Loucy (cell line): Measurements from ENCODE around the gene HNRNPU.
A peak's percentile ranks its signal among the peaks of the same experiment; 100 is the strongest.

Source experiments
- H2AFZ ChIP-seq: fragments of 200-600 bp; sonication (generic); 2 replicates; pipeline ENCODE4 v1.6.0; 2016; ENCODE audit warnings: antibody characterized with exemption, mild to moderate bottlenecking, low read length, moderate library complexity
- H3F3A ChIP-seq: fragments of 200-600 bp; 2 replicates; pipeline ENCODE4 v1.6.0; 2016; ENCODE audit warnings: antibody characterized with exemption, low read depth, mild to moderate bottlenecking
- H3K27me3 ChIP-seq: fragments of 200-600 bp; sonication (generic); 2 replicates; pipeline ENCODE4 v1.6.1; 2014; ENCODE audit warnings: low read length, mild to moderate bottlenecking; ENCODE audit not compliant: insufficient read depth, poor library complexity, severe bottlenecking
- H3K36me3 ChIP-seq: fragments of 200-600 bp; sonication (generic); 2 replicates; pipeline ENCODE4 v1.6.1; 2016; ENCODE audit warnings: low read length; ENCODE audit not compliant: insufficient read depth
- H3K4me1 ChIP-seq: fragments of 200-600 bp; sonication (generic); 2 replicates; pipeline ENCODE4 v1.5.1; 2014; ENCODE audit warnings: low read length, mild to moderate bottlenecking; ENCODE audit not compliant: insufficient read depth, poor library complexity, severe bottlenecking
- H3K4me2 ChIP-seq: fragments of 200-600 bp; sonication (generic); 2 replicates; pipeline ENCODE4 v1.6.0; 2014; ENCODE audit warnings: antibody characterized with exemption, low read length, low read depth, mild to moderate bottlenecking; ENCODE audit not compliant: poor library complexity, severe bottlenecking
- H3K4me3 ChIP-seq: fragments of 200-600 bp; sonication (generic); 2 replicates; pipeline ENCODE4 v1.5.1; 2014; ENCODE audit warnings: low read length, mild to moderate bottlenecking, mixed read lengths; ENCODE audit not compliant: poor library complexity, severe bottlenecking
- H3K79me2 ChIP-seq: fragments of 200-600 bp; sonication (generic); 2 replicates; pipeline ENCODE4 v1.6.1; 2014; ENCODE audit warnings: low read length; ENCODE audit not compliant: insufficient read depth
- H3K9ac ChIP-seq: fragments of 200-600 bp; sonication (generic); 2 replicates; pipeline ENCODE4 v1.6.0; 2014; ENCODE audit warnings: mild to moderate bottlenecking, low read depth, low read length, moderate library complexity; ENCODE audit not compliant: poor library complexity, severe bottlenecking
- H3K9me2 ChIP-seq: fragments of 200-600 bp; sonication (generic); replicated peaks from 2 replicates; pipeline ENCODE4 v1.6.1; 2016; ENCODE audit warnings: low read depth, low read length, mixed read lengths
- H3K9me3 ChIP-seq: fragments of 200-600 bp; sonication (generic); 2 replicates; pipeline ENCODE4 v1.6.1; 2014; ENCODE audit warnings: mild to moderate bottlenecking, antibody characterized with exemption, low read length, low read depth; ENCODE audit not compliant: insufficient read depth
- H4K20me1 ChIP-seq: fragments of 200-600 bp; sonication (generic); 2 replicates; pipeline ENCODE4 v1.6.0; 2014; ENCODE audit warnings: antibody characterized with exemption, low read length, mild to moderate bottlenecking; ENCODE audit not compliant: insufficient read depth, poor library complexity, severe bottlenecking
- EZH2phosphoT487 ChIP-seq: fragments of 200-600 bp; IDR thresholded peaks from 2 replicates; pipeline ENCODE4 v1.6.1; 2018; ENCODE audit warnings: antibody characterized with exemption, mild to moderate bottlenecking, moderate library complexity, borderline replicate concordance
- TF ChIP-seq, protein P1 (sequence below): fragments of 200-600 bp; sonication (generic); conservative IDR thresholded peaks from 2 replicates; pipeline ENCODE4 v1.5.1; 2014; ENCODE audit warnings: mild to moderate bottlenecking, antibody characterized with exemption, low read length

The HNRNPU gene

DNA sequence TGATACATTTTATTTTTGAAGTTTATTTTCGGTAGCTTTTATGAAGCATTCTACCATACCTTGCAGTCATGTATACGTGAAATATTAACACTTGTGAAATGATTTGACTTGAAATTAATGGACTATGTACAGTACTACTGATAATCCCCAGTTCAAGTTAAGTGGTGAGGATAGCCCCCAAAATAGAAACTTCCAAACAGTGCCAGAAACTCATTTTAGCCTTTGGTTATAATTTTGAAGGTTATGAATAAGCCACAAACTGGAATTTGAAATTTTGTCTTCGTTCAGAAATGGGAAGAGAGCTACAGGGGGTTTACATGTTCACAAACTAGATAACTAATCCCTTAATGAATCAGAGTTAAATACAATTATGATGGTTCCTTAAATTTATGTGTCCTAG lies 1.5 kb upstream of the HNRNPU start:
- Histone ChIP-seq H3K4me1 (peaks cover 19% of the 10 kb centered on the region), H3K9ac (peak overlapping the region; percentile 99), H3K27me3 (peaks cover 10% of the 10 kb centered on the region), H3K9me3 (no peaks in the 10 kb centered on the region), H3F3A (peaks cover 3% of the 10 kb centered on the region; the same call in 1 of the 2 replicates), H3K9me2 (no peaks in the 10 kb centered on the region), H3K4me3 (peak overlapping the region; percentile 97), H4K20me1 (peaks cover 27% of the 10 kb centered on the region), H3K79me2 (peaks cover 44% of the 10 kb centered on the region), H3K4me2 (peak overlapping the region; percentile 84), H3K36me3 (peaks cover 14% of the 10 kb centered on the region), H2AFZ (no peak overlapping the region)
- no peak for TF ChIP-seq EZH2phosphoT487
- TF ChIP-seq, protein P1, sequence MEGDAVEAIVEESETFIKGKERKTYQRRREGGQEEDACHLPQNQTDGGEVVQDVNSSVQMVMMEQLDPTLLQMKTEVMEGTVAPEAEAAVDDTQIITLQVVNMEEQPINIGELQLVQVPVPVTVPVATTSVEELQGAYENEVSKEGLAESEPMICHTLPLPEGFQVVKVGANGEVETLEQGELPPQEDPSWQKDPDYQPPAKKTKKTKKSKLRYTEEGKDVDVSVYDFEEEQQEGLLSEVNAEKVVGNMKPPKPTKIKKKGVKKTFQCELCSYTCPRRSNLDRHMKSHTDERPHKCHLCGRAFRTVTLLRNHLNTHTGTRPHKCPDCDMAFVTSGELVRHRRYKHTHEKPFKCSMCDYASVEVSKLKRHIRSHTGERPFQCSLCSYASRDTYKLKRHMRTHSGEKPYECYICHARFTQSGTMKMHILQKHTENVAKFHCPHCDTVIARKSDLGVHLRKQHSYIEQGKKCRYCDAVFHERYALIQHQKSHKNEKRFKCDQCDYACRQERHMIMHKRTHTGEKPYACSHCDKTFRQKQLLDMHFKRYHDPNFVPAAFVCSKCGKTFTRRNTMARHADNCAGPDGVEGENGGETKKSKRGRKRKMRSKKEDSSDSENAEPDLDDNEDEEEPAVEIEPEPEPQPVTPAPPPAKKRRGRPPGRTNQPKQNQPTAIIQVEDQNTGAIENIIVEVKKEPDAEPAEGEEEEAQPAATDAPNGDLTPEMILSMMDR: no peak

DNA sequence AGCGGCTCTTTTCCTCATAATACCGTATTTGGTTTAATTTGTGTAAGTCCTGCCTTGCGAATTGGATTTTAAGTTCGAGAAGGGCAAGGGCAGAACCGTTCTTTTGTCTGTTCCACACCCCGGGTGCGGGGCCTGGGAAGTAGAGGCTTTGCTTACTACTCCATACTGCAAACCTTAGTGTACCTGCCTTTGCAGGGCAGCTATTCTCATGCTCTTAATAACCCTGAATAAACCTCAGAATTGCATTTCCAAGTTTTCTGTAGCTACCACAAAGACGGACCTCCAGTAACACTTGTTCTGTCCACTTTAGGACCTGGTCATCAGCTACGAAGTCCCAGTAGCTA lies 657 bp upstream of the HNRNPU start:
- Histone ChIP-seq H3F3A (peaks cover 3% of the 10 kb centered on the region; the same call in 1 of the 2 replicates), H2AFZ (peak overlapping the region; percentile 60), H3K36me3 (peaks cover 22% of the 10 kb centered on the region), H3K27me3 (peaks cover 10% of the 10 kb centered on the region), H3K9me3 (no peaks in the 10 kb centered on the region), H3K4me3 (peak overlapping the region; percentile 97), H3K4me1 (peaks cover 27% of the 10 kb centered on the region), H3K9ac (peak overlapping the region; percentile 99), H3K4me2 (peak overlapping the region; percentile 84), H3K79me2 (peaks cover 52% of the 10 kb centered on the region), H3K9me2 (no peaks in the 10 kb centered on the region), H4K20me1 (peaks cover 35% of the 10 kb centered on the region)
- no peak for TF ChIP-seq EZH2phosphoT487
- TF ChIP-seq, protein P1: no peak

DNA sequence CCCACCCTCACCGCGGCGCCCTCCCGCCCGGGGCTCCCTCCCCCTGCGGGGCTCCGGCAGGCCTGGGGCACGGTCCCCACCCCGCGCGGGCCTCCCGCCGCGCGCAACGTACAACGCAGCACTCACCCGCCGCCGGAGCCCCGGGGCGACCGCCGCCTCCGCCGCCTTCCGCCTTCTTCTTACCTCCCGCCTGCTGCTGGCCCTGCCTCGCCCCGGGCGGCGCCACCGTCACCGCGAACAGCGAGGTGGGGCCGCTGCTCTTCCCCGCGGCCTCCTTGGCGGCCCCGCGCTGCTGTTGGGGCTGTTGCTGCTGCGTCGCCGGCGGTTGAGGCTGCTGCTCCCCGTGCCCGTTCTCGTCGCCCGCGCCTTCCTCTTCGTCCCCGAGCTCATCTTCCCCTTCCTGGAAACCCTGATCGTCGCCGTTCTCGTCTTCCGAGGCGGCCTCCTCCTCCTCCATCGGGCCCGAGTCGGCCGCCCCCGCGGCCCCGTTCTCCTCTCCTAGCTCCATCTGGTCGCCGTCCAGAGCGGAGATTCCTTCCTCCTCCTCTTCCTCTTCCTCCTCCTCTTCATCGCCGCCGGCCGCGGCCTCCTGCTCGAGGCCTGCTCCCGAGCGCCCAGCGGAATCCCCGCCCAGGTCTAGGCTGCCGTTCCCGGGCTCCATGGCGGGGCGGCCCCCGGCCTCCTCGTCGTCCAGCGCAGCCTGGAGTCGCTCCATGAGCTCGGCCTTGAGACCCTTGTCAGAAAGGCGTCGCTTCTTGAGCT lies 671 bp downstream of the HNRNPU start:
- Histone ChIP-seq H3K79me2 (peaks cover 65% of the 10 kb centered on the region), H3K9me3 (no peaks in the 10 kb centered on the region), H3K36me3 (peaks cover 36% of the 10 kb centered on the region), H2AFZ (no peak overlapping the region), H3K9ac (peak overlapping the region; percentile 99), H3K4me2 (peak overlapping the region; percentile 23), H4K20me1 (peaks cover 49% of the 10 kb centered on the region), H3F3A (peaks cover 3% of the 10 kb centered on the region; the same call in 1 of the 2 replicates), H3K4me1 (peaks cover 40% of the 10 kb centered on the region), H3K27me3 (peaks cover 10% of the 10 kb centered on the region), H3K9me2 (no peaks in the 10 kb centered on the region), H3K4me3 (peak overlapping the region; percentile 97)
- TF ChIP-seq EZH2phosphoT487: no peak
- TF ChIP-seq, protein P1: no peak
